ENCODE results near the gene HNRNPR. TPM values are rescaled to one million over a fixed set of nuclear protein-coding genes. Genes with fewer than 3 reads are reported as not detected.

The HNRNPR gene
- total and polyA plus RNA-seq, 2 of the 8 experiments (the other 6 are each of a cell fraction or from before 2014, with no cell fraction given): 110 to 214 TPM

- TF ChIP-seq CEBPB (IDR thresholded peaks at IDR 0.05; ENCODE audit: low read depth, low read length): no peak
- no peak for TF ChIP-seq EGR1 (IDR thresholded peaks at IDR 0.05; ENCODE audit: borderline replicate concordance, low read depth, low read length)
- no peak for TF ChIP-seq SUZ12 (IDR thresholded peaks at IDR 0.05; ENCODE audit: low read length)
- TF ChIP-seq SRF (IDR thresholded peaks at IDR 0.05; ENCODE audit: low read depth, low read length): no peak
- no peak for TF ChIP-seq MAX (IDR thresholded peaks at IDR 0.05)
- TF ChIP-seq CTCF (IDR thresholded peaks at IDR 0.05; ENCODE audit: control extremely low read depth in 1 of 3, insufficient read depth in 1 of 3, low read depth in 1 of 3, low read length in 3 of 3): no peak
- TF ChIP-seq KDM5A (IDR thresholded peaks at IDR 0.05; ENCODE audit: low read length): no peak
- TF ChIP-seq KDM1A (IDR thresholded peaks at IDR 0.05; ENCODE audit: borderline replicate concordance, low read length): no peak
- no peak for TF ChIP-seq CHD7 (IDR thresholded peaks at IDR 0.05; ENCODE audit: insufficient replicate concordance, low read length)
- no peak for TF ChIP-seq YY1 (IDR thresholded peaks at IDR 0.05; ENCODE audit: low read depth, low read length)
Measured at GRCh38 chr1:23276531-23276930, 67.6 kb downstream of the HNRNPR start (continued).
